GM18499 (cell line): ENCODE results near the gene PCMTD2.

ENCODE experiments used
- ATAC-seq: cut with Tn5 transposase; IDR thresholded peaks from one replicate; pipeline ENCODE4 v1.9.1; 2021; ENCODE audit warnings: moderate number of reproducible peaks; ENCODE audit not compliant: insufficient read depth, unreplicated experiment

Gene PCMTD2

DNA sequence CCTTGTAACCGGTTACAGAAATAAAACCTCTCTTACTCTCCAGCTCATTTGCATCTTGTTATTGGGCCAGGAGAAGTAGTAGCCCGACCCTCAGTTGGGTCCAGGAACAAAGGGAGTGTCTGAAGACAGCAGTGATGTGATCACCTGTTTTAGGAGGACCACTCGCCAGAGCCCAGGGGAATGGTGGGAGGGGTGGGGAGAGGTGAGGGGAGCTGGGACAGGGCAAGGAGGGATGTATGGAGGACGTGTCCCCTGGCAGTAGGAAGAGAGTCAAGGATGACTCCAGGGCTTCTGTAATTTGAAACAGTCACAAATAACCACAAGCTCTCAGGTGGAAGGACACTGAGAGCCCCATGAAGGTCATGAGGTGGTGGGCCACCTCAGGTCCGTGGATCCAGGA, 1.4 kb upstream of the PCMTD2 start:
- no peak for ATAC-seq

DNA sequence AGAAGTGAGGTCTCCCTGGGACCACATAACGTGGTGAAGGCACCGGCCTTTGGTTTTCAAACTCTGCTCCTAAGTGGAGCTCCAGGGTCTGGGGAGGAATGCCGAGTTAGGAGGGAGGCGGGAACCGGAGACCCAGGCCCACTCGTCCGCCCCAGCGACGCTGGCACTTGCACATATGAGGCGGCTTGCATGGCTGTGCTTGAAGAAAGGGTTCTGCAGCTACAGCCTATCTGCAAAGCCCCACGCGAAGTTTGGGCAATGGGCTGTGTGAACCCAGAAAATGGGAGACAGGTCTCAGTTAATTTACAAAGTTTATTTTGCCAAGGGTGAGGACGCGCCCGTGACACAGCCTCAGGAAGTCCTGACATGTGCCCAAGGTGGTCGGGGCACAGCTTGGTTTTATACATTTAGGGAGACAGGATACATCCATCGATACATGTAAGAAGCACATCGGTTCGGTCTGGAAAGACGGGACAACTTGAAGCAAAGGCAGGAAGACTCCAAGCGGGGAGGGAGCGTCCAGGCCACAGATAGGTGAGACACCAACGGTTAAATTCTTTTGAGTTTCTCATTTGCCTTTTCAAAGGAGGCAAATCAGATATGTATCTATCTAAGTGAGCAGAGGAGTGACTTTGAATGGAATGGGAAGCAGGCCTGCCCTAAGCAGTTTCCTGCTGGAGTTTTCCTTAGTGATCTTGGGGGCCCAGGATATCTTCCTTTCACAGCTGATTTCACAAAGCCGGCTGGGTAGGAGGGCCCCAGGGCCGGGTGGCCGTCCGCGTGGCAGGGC, 782 bp upstream of the PCMTD2 start:
- ATAC-seq, result no peak

DNA sequence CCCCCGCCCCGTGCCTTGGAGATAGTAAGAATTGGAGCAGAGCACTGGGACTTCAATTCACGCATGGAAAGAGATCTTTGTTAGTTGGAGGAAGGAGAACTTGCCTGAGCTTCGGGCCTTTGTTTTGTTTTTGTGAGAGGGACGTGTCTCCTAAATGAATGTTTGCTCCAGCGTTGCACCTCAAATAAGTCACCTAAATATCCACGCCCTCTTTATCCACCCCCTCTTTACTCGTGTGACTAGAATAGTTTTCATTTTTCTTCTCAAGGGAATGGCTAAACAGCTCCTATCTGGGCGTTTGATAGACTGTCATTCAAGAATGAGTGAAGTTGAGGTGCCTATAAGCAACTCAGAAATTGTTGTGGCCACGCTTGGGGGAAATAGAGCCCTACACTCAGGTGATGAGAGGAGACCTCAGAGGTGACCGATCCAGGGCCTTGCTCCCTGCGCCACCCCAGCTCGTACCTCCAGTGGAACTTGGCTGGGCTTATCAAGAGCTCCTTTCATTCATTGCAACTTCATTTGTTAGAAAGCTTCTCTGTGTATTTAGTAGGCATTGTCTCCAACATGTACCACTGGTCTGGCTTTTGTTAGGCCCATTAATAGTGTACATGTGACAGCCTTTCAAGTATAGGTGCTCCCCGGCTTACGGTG, 861 bp downstream of the PCMTD2 start:
- no peak for ATAC-seq

DNA sequence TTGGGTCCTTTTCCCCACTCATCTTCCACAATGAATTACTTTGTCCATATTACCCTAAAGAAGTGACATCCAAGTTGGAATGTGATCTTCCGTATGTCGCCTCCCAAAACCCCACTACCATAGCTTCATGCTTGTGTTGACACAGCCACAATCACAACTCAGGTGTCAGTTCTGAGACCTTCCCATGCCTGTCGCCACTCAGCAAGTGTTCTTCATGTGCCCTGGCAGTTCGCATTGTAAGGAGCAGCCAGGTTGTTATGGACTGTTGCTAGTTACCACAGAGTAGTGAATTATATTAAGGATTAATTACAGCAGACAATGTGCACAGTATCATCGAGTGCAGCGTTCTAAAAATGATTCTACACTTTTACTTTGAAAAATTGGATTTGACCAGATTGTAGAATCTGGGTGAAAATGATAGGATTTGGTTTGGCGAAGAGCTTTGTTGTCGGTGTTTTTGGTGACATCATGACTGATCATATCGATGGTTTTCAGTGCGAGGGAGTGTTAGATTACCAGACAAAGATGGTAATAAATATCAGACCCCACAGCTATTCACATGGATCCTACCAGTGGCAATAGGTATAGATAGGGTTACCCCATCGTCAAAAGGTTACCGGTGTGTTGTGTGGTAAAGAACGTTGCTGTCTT, 1.7 kb downstream of the PCMTD2 start:
- ATAC-seq, result no peak

DNA sequence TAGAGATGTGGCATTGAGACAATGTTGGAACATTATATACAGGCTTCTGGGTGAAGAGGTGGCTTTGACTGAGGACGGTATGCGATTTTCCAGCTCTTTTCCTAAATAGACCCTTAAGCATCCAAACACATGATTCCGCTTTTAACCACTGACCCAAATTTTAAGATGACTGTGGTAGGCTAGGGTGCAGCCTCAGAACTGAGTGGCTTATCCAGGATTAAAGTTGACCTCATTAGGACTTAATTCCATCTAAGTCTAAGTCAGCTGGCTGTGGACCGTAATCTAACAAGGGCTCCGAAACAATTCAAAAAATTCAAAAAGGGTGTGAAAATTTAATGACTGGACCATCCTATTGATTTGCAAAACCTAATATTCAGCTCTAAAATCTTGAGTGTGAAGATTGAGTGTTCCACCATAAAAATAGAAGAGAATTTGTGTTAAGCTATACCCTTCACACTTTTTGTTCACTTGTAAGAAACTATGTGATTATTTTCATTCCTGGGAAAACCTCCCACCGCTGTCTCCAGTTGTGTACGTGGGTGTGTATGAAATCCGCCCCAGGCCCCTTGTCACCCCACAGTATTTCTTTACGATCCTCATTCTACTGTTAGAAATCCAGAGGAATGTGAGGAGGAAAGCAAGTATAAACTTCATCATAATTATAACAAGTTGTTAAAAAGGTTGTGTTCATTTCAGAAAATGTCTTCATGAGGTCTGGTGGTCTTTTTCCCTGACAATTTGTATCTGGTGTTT, 2.7 kb downstream of the PCMTD2 start:
- no peak for ATAC-seq

DNA sequence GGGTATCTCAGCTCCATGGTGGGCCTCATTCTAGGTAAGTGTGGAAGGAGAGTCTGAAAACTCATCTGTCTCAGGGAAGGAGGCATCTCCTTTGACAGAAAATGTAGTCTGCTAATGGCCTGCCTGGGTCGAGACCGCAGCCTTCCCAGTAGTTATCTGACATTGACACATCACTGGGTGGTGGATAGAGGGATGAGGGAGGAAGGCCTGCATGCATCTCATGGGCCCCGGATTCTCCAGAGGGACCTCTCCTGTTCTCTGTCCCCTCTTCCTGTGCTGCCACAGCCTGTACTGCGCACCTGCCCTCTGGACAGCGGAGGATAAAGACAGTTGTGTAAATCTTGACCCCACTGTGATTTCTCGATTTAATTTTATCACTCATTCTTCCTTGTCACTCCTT, 4.7 kb downstream of the PCMTD2 start:
- no peak for ATAC-seq

DNA sequence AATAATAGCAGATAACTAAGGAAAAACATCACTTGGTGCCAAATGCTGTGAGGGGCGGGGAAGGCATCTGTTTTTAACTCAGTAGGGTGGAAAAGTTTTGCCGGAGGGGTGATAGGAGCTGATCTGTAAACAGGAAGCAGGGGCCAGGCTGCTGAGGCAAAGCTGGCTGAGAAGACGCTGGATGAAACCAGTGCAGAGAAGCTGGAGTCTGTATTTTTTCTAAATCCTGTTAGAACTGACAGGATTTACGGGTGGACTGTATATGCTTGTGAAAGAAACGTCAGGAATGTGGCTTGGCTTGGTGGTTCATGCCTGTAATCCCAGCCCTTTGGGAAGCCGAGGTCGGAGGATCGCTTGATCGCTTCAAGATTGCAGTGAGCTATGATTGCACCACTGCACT, 5.6 kb downstream of the PCMTD2 start:
- no peak for ATAC-seq

DNA sequence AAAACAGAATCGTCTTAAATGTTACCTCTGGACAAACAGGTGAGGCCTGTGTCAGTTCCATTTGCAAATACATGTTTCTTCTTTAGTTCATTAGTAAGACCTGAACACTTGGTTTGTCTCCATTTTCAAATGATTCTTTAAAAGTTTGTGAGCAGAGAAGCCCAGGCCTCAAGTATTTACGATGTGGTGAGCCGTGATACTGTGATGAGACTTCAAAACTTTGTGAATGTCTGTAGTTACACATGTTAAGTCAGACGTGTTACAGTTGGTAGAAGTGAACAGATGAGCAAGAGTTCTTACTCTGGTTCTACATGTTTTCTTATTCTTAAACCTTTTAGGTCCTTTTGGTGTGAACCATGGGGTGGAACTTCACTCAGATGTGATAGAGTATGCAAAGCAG, 8.5 kb downstream of the PCMTD2 start:
- ATAC-seq, result no peak

DNA sequence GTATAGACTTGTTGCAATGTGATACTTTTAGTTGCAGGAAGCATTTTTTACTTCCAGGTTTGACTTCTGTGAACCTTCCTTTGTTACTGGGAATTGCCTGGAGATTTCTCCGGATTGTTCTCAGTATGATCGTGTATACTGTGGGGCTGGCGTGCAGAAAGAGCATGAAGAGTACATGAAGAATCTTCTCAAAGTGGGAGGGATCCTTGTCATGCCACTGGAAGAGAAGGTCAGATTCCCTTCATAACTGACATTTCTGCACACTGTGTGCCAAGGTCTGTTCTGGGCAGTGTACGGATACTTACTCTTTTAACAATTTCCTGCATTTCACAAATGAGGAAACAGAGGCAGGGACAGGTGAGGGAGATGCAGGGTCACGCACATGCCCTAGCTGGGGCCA, 9.7 kb downstream of the PCMTD2 start:
- ATAC-seq, result no peak

DNA sequence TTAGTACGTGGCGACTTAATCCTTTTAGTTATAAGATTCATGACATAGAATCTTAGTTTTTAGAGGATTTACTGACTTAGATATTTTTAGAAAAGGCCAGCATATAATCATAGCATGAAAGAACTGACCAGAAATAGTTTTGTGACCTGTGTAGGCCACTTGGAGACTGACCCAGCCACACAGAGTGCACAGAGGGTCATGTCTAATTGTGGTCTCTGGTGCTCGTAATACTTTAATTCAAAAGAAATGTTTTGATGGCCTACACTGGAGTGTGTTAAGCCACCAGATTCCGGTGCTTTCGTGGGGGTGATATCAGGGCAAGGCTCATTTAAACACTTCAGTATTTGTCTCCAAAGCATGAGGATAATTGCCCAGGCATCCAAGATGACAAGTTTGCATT, 11.4 kb downstream of the PCMTD2 start:
- no peak for ATAC-seq

DNA sequence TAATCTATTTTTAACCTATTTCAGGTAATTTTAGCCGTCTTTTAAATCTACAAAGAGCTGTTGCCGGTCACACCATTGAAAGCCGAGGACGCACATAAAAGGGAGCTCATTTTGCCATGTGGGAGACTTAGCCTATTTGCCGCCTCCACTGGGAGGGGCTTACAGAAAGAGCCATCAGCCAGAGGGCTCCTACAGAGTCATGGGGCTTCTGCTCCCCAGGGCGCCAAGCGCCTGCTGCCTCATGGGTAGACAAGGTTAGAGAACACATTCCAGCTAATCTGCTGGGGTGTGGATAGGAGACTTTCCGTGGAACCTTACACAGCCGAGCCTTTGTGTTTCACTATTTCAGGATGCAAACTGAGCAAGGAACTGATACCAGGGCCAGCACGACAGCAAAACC, 12.6 kb downstream of the PCMTD2 start:
- no peak for ATAC-seq

DNA sequence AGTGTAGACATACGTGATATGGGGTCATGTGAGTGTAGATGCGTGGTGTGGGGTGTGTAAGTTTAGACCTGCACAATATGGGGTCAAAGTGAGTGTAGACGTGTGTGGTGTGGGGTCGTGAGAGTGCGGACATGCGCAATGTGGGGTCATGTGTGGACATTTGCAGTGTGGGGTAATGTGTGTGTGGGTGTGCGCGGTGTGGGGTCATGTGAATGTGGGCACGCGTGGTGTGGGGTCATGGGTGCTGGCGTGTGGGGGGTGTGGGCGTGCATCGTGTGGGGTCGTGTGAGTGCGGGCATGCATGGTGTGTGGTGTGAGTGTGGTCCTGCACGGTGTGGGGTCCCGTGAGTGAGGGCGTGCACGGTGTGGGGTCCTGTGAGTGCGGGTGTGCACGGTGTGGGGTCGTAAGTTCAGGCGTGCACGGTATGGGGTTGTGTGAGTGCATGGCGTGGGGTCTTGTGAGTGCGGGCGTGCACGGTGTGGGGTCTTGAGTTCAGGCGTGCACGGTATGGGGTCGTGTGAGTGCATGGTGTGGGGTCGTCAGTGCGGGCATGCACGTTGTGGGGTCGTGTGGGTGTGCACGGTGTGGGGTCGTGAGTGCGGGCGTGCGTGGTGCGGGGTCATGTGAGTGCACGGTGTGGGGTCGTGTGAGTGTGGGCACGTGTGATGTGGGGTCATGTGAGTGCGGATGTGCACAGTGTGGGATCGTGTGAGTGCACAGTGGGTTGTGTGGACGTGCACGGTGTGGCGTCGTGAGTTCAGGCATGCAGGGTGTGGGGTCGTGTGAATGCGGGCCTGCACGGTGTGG, 14.3 kb downstream of the PCMTD2 start:
- ATAC-seq, result no peak

DNA sequence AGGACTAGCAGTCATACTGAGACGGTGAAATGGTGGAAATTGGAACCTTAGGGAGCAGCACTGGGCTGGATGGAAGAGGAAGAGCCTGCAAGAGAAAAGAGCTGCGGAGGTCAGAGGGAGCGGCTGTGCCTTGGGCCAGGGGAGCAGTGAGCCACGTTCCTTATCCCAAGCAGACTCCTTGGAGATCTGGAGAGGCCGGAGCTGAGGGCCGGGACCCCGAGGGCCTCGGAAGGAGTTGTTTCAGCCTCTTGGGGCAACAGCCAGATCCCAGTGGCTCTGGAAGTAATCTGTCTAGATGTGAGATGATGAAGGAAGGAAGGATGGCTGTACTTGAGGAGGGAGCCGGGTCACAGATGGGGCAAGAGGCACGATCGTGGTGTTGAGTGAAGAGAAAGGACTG, 16.1 kb downstream of the PCMTD2 start:
- ATAC-seq, result no peak

DNA sequence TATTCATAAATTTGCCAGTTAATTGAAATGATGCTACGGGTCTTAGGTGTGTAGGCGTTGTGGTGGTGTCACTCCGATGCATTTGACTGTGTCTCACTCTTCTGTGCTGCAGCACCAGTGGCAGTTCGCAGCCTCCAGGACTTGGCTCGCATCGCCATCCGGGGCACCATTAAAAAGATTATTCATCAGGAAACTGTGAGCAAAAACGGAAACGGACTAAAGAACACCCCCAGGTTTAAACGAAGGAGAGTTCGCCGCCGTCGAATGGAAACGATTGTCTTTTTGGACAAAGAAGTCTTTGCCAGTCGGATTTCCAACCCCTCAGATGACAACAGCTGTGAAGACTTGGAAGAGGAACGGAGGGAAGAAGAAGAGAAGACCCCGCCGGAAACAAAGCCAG, 17.6 kb downstream of the PCMTD2 start:
- ATAC-seq, result no peak

DNA sequence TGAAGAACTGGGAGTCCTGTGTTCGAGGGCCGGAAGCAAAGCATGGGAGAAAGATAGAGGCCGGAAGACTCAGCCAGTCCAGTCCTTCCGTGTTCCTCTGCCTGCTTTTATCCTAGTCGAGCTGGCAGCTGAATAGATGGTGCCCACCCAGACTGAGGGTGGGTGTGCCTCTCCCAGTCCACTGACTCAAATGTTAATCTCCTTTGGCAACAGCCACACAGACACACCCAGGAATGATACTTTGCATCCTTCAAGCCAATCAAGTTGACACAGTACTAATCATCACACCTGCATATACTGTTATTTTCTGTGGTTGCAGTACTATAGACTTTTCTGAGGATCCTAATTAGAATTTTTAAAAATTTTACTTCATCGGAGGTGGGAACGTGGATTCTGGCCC, 21.3 kb downstream of the PCMTD2 start:
- no peak for ATAC-seq

DNA sequence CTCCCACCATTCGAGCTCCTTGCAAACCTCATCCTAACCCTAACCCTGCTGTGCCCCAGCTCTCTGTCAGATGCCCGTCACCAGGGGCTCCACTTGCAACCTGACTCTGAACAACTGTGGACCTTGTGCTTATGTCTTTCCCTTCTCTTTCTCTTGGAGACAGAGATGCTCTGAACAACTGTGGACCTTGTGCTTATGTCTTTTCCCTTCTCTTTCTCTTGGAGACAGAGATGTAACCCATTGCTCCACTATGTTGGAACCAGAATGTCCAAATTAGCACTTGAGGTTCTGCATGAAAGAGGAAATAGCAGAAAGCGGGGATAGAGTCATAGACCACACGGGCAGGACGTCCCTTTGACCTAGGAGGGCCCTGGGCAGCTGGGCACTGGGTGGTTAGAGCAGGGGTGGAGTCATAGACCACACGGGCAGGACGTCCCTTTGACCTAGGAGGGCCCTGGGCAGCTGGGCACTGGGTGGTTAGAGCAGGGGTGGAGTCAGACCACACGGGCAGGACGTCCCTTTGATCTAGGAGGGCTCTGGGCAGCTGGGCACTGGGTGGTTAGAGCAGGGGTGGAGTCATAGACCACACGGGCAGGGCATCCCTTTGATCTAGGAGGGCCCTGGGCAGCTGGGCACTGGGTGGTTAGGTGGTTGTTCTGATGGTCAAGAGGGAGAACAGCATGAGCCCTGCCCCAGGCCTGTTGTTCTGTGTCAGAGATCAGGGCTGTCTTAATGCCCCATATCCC, 22.2 kb downstream of the PCMTD2 start:
- no peak for ATAC-seq

DNA sequence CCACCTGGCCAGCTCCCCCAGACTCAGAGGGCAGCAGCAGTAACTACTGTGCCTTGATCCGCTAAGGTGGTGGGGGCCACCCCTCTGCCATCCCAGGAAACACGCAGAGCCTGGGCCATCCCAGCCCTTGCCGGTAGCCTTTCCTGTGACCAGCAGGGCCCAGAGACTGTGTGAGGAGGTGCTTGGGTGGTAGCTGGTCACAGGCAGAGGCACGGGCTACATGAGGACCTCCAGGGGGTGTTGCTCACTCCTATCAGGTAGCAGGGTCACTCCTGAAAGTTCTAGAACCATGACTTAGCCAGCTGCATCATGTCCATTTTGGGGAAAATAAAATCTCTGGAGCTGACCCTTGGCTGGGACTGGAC, 22.8 kb downstream of the PCMTD2 start:
- ATAC-seq, result no peak

DNA sequence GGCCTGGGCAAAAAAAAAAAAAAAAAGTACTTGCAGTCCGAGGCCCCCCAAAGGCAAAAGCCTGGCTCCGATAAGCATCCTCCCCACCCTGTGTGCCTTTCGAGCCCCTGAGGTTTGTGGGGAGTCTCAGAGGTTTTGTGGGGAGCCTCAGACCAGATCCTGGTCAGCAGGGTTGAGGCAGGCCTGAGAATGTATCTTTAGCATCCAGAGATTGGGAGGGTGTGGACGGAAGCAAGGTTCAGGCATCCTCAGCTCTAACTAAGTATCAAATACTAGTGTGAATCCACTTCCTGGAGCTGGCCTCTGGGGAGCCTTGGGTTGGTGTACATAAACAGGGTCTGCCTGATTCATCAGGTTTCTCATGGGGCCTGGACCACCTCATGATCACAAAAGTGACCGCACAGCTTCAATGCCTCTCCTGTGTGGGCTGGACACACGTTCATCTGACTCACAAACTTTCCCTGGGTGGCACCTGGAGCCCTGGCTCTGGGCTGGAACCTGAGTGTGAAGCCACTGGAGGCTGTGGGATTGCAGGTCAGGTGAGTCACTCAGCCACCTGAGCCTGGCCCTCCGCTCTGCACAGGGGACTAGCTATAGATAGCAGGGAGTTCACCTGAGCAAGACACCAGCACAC, 24.4 kb downstream of the PCMTD2 start:
- no peak for ATAC-seq

DNA sequence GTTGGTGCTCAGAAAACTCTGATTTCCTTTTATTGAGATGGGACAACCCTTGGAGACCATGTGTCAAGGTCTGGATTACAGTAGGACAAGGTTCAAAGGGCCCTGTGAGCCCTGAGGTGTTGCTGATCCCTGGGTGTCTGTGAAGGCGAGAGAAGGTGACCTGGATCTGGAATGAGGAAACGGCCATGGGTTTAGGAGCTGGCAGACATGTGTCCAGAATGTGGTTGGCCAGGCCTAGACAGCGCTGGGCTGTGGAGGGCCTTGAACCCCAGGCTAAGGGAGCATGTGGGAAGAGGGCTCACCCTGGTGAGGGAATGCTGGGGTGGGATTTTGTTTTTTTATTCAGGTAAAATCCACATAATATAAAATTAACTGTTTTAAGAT, 24.9 kb downstream of the PCMTD2 start:
- no peak for ATAC-seq
